Mononuclear cell (primary cell): ENCODE results near the gene BCAS3. TPM values are rescaled to one million over a fixed set of nuclear protein-coding genes. Genes with fewer than 3 reads are reported as not detected.

Experiments used
- H3K27me3 ChIP-seq: 2 replicates; pipeline ENCODE4 v1.6.0; 2011; ENCODE audit warnings: low read length, control low read depth; ENCODE audit not compliant: insufficient read depth
- H3K4me1 ChIP-seq: 2 replicates; pipeline ENCODE4 v1.5.1; 2011; ENCODE audit warnings: mild to moderate bottlenecking, low read length, control low read depth; ENCODE audit not compliant: insufficient read depth
- H3K4me3 ChIP-seq: 2 replicates; pipeline ENCODE4 v1.5.1; 2011; ENCODE audit warnings: mild to moderate bottlenecking, low read length, moderate library complexity
- H3K9me3 ChIP-seq: 2 replicates; pipeline ENCODE4 v1.5.1; 2011; ENCODE audit warnings: low read depth, mild to moderate bottlenecking, control low read depth, low read length
- total RNA-seq: library from RNA; depleted of rRNA; stranded (reverse); fragments of >200 nt; gene quantifications from one replicate; pipeline ENCODE4 v1.2.3, GENCODE V29; 2012

The BCAS3 gene
- total RNA-seq, 1 donor, result 23.9 TPM

GRCh38 chr17:61313461-61314326 lies 636.0 kb downstream of the BCAS3 start:
- Histone ChIP-seq H3K4me3 (no peak overlapping the region), H3K4me1 (no peaks in the 10 kb centered on the region), H3K9me3 (no peaks in the 10 kb centered on the region), H3K27me3 (no peaks in the 10 kb centered on the region)

- H3K4me1 ChIP-seq, result no peaks in the 10 kb centered on the region
- no peaks in the 10 kb centered on the region for H3K27me3 ChIP-seq
- no peaks in the 10 kb centered on the region for H3K9me3 ChIP-seq
- no peak overlapping the region for H3K4me3 ChIP-seq
These were observed 636.9 kb downstream of the BCAS3 start for GRCh38 chr17:61314368-61315078.

- Histone ChIP-seq H3K4me3 (no peak overlapping the region), H3K4me1 (no peaks in the 10 kb centered on the region), H3K9me3 (no peaks in the 10 kb centered on the region), H3K27me3 (no peaks in the 10 kb centered on the region)
These were observed 639.0 kb downstream of the BCAS3 start for GRCh38 chr17:61316633-61317032.

GRCh38 chr17:61317779-61318178 lies 640.1 kb downstream of the BCAS3 start:
- Histone ChIP-seq H3K4me1 (no peaks in the 10 kb centered on the region), H3K27me3 (no peaks in the 10 kb centered on the region), H3K9me3 (no peaks in the 10 kb centered on the region), H3K4me3 (no peak overlapping the region)

GRCh38 chr17:61318684-61319098 lies 641.0 kb downstream of the BCAS3 start:
- H3K4me3 ChIP-seq, result no peak overlapping the region
- H3K27me3 ChIP-seq, result no peaks in the 10 kb centered on the region
- no peaks in the 10 kb centered on the region for H3K9me3 ChIP-seq
- H3K4me1 ChIP-seq, result no peaks in the 10 kb centered on the region

GRCh38 chr17:61321344-61321743 lies 643.7 kb downstream of the BCAS3 start:
- Histone ChIP-seq H3K4me1 (no peaks in the 10 kb centered on the region), H3K27me3 (no peaks in the 10 kb centered on the region), H3K4me3 (no peak overlapping the region), H3K9me3 (no peaks in the 10 kb centered on the region)

GRCh38 chr17:61322325-61323002 lies 644.8 kb downstream of the BCAS3 start:
- H3K4me3 ChIP-seq, result no peak overlapping the region
- H3K4me1 ChIP-seq, result no peaks in the 10 kb centered on the region
- no peaks in the 10 kb centered on the region for H3K9me3 ChIP-seq
- no peaks in the 10 kb centered on the region for H3K27me3 ChIP-seq

- no peaks in the 10 kb centered on the region for H3K9me3 ChIP-seq
- H3K4me1 ChIP-seq, result no peaks in the 10 kb centered on the region
- no peaks in the 10 kb centered on the region for H3K27me3 ChIP-seq
- no peak overlapping the region for H3K4me3 ChIP-seq
These were observed 645.6 kb downstream of the BCAS3 start for GRCh38 chr17:61323003-61323908.

GRCh38 chr17:61323909-61324868 lies 646.5 kb downstream of the BCAS3 start:
- no peaks in the 10 kb centered on the region for H3K9me3 ChIP-seq
- H3K4me3 ChIP-seq, result no peak overlapping the region
- H3K27me3 ChIP-seq, result no peaks in the 10 kb centered on the region
- no peaks in the 10 kb centered on the region for H3K4me1 ChIP-seq

- no peaks in the 10 kb centered on the region for H3K9me3 ChIP-seq
- no peak overlapping the region for H3K4me3 ChIP-seq
- H3K27me3 ChIP-seq, result no peaks in the 10 kb centered on the region
- no peaks in the 10 kb centered on the region for H3K4me1 ChIP-seq
These were observed 647.3 kb downstream of the BCAS3 start for GRCh38 chr17:61324950-61325349.

GRCh38 chr17:61325382-61326073 lies 647.9 kb downstream of the BCAS3 start:
- H3K9me3 ChIP-seq, result no peaks in the 10 kb centered on the region

GRCh38 chr17:61326330-61326729 lies 648.7 kb downstream of the BCAS3 start:
- H3K4me1 ChIP-seq, result no peaks in the 10 kb centered on the region
- H3K9me3 ChIP-seq, result no peaks in the 10 kb centered on the region
- no peaks in the 10 kb centered on the region for H3K27me3 ChIP-seq
- no peak overlapping the region for H3K4me3 ChIP-seq

More at GRCh38 chr17:61325382-61326073, 647.9 kb downstream of the BCAS3 start:
- no peaks in the 10 kb centered on the region for H3K27me3 ChIP-seq
- H3K4me1 ChIP-seq, result no peaks in the 10 kb centered on the region
- no peak overlapping the region for H3K4me3 ChIP-seq

- H3K27me3 ChIP-seq, result no peaks in the 10 kb centered on the region
- no peak overlapping the region for H3K4me3 ChIP-seq
- no peaks in the 10 kb centered on the region for H3K9me3 ChIP-seq
- no peaks in the 10 kb centered on the region for H3K4me1 ChIP-seq
These were observed 650.7 kb downstream of the BCAS3 start for GRCh38 chr17:61328351-61328750.
